GM23248 (cell line): ENCODE measurements around the gene L3MBTL4.

Experiments
- EZH2 ChIP-seq: fragments of 200-600 bp; sonication (generic); IDR thresholded peaks from 2 replicates; pipeline ENCODE4 v1.6.1; 2018; ENCODE audit warnings: antibody characterized with exemption, mild to moderate bottlenecking; ENCODE audit not compliant: insufficient read depth, poor library complexity, severe bottlenecking
- EZH2phosphoT487 ChIP-seq: fragments of 200-600 bp; sonication (generic); IDR thresholded peaks from 2 replicates; pipeline ENCODE4 v1.6.1; 2018; ENCODE audit warnings: antibody characterized with exemption, moderate library complexity, mild to moderate bottlenecking, low read depth; ENCODE audit not compliant: insufficient read depth

GRCh38 chr18:5964108-5964507 is 450.6 kb downstream of the L3MBTL4 start:
- no peak for TF ChIP-seq EZH2phosphoT487
- no peak for TF ChIP-seq EZH2
